ENCODE data around the gene NXF2.
"Not testable (repeated sequence)": the region's sequence is repeated elsewhere in the genome, so short reads cannot be mapped to it uniquely, and the experiment has no call there.

The NXF2 gene, protein sequence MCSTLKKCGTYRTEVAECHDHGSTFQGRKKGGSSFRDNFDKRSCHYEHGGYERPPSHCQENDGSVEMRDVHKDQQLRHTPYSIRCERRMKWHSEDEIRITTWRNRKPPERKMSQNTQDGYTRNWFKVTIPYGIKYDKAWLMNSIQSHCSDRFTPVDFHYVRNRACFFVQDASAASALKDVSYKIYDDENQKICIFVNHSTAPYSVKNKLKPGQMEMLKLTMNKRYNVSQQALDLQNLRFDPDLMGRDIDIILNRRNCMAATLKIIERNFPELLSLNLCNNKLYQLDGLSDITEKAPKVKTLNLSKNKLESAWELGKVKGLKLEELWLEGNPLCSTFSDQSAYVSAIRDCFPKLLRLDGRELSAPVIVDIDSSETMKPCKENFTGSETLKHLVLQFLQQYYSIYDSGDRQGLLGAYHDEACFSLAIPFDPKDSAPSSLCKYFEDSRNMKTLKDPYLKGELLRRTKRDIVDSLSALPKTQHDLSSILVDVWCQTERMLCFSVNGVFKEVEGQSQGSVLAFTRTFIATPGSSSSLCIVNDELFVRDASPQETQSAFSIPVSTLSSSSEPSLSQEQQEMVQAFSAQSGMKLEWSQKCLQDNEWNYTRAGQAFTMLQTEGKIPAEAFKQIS

DNA sequence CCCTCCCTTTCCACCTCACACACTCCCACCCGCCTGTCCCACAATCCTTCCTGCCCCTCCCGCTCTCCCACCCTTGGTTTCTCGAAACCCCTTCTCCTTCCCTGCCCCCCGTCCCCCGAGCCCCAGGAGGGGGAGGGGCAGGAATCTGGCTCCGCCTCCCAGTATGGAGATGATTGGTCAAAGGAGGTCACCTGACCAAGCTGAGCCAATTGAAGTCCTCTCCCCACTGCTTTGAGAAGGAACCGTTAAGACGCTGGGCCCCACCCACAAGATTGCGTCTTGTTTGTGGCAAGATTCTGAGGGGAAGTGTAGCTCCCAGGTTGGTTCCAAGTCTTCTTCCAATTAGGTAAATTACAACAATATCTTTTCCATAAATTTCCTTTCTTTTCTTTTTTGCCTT is at the start of gene NXF2:
NXF2 (plus strand) TSS at position 275 of the 400 bp plus-strand sequence. CDS start 59,912 bp downstream, outside the sequence.
- DNase-seq = not testable (repeated sequence)

DNA sequence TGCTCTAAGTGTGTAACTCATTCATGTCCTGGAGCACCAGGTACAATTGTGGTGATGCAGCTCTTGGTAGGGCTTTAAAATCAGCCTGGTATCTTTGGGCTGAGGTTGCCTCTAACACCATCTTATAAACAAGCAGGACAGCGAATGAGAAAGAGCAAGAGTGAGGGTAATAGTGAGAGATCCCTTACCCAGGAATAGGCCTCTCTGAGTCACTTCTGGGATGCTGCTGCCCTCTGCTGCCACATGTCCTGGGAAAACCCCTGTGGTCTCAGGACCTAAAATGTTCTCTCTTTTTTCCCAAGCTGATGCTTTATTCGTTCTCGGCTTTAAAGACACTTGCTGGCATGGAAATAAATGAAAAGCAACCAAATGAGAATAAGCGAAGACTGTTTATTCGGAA is 39.0 kb upstream of the NXF2 start:
- not testable (repeated sequence) for DNase-seq

DNA sequence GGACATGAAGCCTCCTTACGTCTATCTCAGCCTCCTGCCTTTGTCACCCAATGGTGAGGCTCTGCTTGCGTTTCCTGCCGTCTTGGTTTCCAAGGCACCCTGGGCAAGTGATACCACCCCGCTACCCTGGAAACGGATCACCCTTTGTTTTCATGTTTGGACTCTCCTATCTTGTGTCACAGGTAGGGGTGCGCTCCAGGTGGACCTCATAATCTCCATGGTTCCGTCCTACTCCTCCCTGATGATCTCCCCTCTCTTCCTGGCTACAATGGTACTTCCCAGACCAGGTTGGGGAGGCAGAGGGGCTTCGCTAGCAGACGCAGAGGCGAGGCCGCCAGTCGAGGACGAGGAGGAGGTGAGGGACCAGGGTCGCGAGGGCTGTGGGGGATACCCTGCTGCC is 32.0 kb upstream of the NXF2 start, which contains the start of gene TCP11X1:
TCP11X1 (plus strand) TSS at position 316 of the 400 bp plus-strand sequence.
- not testable (repeated sequence) for DNase-seq

DNA sequence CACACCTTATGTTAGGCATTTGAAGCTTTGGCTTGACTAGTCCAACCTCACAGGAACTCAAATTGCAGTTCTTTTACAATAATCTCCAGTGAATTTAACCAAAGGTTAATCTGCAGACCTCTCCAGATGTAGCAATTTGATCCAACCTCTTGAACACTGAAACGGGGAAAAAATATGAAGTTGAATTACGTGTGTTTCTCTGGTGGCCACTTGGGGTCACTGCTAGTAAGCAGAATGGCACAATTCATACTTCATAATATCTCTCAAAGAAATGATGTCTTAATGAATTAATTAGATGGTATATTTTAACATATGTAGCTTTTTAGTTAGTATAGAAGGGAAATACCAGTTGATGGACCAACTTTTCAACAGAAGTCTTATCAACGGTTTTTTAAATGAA is 30.5 kb upstream of the NXF2 start:
- DNase-seq = not testable (repeated sequence)

DNA sequence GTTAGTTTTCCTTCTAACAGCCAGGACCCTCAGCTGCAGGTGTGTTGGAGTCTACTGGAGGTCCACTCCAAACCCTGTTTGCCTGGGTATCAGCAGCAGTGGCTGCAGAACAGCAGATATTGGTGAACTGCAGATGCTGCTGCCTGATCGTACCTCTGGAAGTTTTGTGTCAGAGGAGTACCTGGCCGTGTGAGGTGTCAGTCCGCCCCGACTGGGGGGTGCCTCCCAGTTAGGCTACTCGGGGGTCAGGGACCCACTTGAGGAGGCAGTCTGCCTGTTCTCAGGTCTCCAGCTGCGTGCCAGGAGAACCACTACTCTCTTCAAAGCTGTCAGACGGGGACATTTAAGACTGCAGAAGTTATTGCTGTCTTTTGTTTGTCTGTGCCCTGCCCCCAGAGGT is 11.3 kb upstream of the NXF2 start:
- not testable (repeated sequence) for DNase-seq

DNA sequence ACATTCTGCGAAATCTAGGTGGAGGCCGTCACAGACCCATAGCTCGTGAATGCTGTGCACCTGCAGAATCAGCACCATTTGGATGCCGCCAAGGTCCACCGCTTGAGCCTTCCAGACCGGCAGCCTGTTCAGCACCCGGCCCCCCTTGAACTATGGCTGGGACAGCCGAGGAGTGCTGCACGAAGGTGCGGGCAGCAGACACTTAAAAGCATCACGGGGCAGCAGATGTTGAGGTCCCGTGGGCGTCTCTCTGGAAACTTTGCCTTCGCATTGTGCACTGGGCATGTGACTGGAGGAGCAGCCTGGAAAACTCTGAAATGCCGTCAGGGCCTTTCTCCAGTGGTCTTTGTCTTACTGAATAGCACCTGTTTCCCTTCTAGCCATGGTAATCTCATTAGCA is 6.7 kb upstream of the NXF2 start:
- not testable (repeated sequence) for DNase-seq

DNA sequence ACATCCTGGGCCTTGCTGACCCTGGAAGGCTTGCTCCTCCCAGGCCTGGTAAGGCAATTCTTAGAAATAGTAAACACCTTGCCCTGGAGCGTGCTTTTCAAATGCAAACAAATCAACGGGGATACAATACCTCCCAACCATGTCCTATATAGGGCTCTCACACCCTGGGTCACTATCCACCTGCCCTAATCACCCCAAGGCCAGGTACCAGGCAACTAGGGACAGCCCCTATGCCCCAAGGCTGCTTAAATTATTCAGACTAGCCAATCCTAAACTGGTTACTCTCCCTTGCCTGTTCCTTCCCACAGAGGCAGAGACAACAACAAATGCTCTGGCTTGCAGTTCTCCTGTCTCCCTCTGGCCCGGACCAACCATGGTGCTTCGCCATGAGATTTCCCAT is 25.3 kb downstream of the NXF2 start:
- not testable (repeated sequence) for DNase-seq

DNA sequence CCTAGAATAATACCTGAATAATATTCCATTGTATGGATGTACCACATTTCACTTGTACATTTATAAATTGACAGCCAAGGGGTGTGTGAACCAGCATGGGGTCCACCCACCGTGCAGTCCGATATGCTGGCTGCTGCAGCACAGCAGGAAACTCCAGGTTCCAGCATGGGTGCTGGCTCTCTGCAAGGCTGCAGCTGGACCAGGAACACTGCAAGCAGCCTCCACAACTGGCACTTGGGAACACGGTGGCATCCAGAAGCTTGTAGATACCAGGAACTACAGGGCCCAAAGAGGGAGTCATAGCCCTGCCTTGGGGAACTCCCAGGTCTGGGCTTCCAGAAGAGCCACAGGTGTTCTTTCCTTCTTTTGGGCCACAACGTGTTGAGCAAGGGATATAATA is 91.2 kb downstream of the NXF2 start:
- no peak for DNase-seq

DNA sequence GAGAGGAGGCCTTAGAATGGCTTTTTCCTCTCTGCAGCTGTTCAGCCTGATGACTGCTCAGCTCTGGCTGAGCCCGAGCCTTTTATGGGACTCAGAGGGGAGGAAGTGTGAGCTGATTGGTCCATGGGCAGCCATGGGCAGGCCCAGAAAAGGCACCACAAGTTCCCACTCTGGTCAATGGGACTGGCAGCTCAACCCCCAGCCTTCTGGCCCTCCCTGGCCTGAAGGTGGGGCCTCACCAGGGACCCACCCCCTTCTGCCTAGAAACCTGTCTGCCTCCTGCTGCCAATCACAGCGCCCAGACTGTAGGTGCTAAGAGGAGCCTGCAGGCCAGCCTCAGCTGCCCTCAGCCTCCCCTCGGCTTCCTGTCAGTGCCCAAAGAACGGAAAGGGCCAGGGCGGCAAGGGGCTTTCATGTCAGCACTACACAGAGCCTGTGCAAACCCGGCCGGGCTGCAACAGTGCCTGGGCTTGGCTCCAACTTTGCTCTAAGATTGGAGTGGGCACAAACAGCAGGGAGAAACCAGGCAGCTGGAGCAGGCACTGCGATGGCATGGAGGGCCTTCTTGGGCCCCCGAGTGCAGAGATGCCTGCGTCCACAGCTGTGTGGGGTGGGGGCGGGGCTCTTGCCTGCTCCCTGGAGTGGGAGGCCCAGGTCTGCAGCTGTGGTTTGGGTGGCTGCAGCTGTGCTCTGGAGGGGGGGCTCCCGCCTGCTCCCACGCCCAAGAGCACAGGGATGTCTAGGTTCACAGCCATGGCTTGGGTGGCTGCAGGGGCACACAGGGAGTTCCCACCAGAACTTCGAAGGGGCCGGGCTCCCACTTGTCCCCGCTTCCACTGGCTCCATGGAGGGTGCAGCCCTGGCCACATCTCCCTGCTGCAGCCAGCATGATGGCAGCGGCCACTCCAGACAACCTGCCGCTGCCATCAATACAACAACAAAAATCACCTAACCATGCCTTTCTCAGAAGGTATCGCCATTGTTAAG is 92.6 kb downstream of the NXF2 start:
- DNase-seq = no peak

DNA sequence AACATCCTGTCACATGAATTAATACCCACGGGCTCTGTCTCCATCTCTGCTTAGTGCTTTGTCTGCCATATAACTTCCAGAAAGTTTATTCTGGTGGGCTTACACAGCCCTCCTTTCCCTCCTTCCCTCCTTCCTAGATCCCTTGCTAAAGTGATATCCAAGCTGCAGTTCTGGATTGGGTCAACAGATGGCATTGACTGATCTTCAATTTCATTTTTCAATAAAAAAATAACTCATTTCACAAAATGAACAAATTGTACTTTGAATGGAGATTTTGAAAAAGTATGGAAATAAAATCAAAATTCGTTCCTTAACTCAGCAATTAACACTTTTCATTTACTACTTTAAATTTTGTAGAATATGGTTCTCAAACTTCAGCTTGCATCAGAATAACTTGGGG is 94.9 kb downstream of the NXF2 start:
- DNase-seq = no peak

DNA sequence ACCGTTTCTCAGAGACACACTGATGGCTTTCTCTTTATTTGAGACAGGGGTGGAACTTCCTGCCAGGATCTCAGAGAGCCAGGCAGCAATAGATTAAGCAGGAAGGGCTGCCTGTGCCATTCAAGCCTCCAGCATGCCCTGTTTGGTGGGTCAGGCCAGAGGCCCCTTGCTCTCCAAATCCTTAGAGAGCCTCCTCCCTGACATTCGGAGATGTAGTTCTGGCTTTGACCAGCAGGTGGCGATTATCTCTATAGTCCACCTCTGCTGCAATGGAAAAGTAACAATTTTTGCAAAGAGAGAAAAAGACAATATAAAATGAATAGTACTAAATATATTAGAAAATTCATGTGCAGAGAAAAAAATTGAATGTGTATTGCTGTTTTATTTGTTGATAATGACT is 98.9 kb downstream of the NXF2 start:
- DNase-seq = no peak
